OCI-M2 (cell line): ENCODE data around the gene PPP1R36.
A peak's percentile ranks its signal among the peaks of the same experiment; 100 is the strongest.
"Not testable (repeated sequence)": the region's sequence is repeated elsewhere in the genome, so short reads cannot be mapped to it uniquely, and the experiment has no call there.

ENCODE experiments used
- DNase-seq: peaks from one replicate; lab custom pipeline; 2025; ENCODE audit not compliant: unreplicated experiment; lab: John Stamatoyannopoulos, UW

The PPP1R36 gene

DNA sequence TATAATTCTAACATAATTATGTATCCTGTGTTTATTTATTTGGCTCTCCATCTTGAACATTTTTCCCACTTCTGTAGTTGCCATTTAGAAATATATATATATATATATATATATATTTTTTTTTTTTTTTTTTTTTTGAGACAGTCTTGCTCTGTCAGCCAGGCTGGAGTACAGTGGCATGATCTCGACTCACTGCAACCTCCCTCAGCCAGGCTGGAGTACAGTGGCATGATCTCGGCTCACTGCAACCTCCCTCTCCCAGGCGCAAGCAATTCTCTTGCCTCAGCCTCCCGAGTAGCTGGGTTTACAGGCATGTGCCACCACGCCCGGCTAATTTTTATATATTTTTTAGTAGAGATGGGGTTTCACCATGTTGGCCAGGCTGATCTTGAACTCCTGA, 32.1 kb upstream of the PPP1R36 start:
- DNase-seq, result not testable (repeated sequence)

DNA sequence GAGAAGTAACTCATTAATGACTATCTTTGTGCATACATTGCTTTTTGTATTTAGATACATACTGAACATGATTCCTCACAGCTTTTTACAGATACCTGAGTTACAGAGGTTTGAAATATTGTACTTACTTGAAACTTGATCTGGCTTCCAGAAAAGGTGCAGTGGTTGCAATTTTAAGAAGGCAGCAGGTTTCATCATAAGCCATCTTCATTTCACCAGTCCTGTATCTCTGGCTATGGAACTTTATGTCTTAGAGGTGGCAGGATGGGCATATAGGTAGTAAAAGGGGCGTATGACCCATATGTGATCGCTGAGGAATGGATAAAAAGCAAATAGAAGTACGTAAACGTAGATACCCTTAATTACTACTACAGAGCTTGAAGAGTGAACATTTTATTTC, 31.5 kb upstream of the PPP1R36 start:
- DNase-seq, result no peak

DNA sequence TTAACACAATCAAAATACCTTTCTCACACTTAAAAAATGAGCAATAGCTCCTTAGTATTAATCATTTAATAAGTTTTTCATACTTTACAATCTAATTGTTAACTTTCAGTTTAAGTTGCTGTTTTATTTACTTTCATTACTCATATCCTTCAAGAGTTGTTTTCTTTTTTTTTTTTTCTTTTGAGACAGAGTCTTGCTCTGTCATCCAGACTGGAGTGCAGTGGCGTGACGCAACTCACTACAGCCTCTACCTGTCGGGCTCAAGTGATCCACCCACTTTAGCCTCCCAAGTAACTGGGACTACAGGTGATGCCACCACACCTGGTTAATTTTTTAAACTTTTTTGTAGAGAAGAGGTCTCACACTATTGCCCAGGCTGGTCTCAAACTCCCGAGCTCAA, 29.1 kb upstream of the PPP1R36 start:
- DNase-seq, result no peak

DNA sequence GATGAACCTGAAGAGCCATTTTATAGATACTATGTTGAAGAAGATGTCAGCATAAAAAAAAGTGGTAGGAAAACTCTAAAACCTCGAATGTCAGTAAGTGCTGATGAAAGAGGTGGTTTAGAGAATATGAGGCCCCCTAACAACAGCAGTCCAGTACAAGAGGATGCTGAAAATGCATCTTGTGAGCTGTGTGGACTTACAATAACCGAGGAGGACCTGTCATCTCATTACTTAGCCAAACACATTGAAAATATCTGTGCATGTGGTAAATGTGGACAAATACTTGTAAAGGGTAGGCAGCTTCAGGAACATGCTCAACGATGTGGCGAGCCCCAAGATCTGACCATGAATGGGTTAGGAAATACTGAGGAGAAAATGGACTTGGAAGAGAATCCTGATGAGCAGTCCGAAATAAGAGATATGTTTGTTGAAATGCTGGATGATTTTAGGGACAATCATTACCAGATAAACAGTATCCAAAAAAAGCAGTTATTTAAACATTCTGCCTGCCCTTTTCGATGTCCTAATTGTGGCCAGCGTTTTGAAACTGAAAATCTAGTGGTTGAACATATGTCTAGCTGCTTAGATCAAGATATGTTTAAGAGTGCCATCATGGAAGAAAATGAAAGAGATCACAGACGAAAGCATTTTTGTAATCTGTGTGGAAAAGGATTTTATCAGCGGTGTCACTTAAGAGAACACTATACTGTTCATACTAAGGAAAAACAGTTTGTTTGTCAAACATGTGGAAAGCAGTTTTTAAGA, 27.0 kb upstream of the PPP1R36 start:
- no peak for DNase-seq

DNA sequence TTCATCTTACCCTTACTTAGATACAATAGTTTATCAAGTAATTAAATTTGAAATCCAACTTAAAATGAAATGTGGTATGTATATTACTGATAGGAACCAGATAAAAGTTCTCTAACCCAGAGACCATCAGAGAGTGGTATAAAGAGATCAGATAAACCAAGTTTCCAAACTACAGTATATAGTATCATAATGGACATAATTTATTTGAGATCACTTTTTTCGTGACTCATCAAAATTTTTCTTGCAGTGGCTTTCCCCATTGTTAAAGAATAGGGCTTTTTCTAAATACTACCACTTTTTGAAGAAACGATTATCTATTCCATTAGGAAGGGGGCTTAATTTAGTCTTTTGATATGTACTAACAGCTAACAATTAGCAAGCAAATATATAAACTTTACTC, 24.4 kb upstream of the PPP1R36 start:
- DNase-seq, result no peak

DNA sequence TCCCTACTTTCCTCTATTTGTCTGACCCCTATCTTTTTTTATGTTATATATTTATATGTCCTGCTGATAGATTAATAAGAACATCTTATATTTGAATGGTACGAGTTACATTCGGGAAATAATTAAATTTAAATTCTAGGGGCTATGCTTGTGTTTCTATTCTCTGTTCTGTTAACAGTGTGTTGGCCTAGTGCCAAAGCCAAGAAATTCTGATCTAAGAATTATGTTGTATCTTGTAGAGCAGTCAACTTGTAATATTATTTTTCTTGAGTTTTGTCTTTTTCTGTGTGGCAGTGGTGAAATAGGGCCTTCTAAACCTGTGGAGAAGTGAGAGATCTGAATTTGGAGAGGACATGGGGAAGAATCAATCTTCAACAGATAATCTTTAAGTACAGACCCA, 18.2 kb upstream of the PPP1R36 start:
- no peak for DNase-seq

DNA sequence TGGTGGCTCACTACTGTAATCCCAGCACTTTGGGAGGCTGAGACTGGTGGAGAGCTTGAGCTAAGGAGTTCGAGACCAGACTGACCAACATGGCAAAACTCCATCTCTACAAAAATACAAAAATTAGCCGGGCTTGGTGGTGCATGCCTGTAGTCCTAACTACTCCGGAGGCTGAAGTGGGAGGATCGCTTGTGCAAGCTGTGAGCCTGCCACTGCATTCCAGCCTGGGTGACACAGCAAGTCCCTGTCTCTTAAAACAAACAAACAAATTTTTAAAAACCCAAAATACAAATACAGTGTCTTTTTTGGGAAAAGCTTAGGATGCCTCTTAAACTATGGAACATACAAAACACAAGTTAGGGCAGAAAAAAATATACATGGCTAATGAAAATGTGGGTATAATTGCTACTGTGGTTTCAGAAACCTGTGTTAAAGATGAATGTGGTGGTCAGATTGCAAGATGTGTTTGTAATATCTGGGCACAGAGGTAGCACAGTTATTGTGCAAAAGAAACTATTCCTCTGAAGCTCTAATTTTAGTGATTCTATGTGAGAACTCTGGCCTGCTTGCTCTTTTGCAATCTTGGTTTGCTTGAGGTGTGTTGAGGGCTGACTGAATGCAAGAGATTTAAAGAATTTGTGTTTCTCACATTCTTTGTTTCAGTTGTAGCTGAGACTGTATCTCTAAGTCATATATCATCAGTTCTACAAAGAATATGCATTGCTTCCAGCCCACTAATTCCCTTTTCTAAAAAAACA, 13.1 kb upstream of the PPP1R36 start:
- no peak for DNase-seq

DNA sequence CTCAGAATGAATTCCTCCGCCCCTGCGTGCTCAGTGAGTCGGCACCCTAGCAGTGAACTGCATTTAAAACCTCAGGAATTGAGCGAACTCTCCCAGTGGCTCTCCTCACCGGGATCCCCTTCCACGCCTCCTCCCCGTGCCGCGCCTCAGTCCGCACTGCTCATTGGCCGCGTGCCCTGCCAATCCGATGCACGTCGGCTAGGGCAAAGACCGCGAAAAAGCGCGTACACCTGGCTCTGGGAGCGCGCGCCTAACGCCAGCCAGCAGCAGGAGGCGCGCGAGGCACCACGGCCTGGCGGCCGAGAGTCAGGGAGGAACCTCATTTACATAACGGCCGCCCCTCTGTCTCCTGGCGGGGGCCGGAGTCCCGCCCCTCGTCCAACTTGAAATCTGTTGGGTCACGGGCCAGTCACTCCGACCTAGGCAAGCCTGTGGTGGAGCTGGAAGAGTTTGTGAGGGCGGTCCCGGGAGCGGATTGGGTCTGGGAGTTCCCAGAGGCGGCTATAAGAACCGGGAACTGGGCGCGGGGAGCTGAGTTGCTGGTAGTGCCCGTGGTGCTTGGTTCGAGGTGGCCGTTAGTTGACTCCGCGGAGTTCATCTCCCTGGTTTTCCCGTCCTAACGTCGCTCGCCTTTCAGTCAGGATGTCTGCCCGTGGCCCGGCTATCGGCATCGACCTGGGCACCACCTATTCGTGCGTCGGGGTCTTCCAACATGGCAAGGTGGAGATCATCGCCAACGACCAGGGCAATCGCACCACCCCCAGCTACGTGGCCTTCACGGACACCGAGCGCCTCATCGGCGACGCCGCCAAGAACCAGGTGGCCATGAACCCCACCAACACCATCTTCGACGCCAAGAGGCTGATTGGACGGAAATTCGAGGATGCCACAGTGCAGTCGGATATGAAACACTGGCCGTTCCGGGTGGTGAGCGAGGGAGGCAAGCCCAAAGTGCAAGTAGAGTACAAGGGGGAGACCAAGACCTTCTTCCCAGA, 9.3 kb upstream of the PPP1R36 start, which contains the start of gene HSPA2:
Gene HSPA2, plus strand, starts transcription at position 534 of the 995 bp plus-strand sequence. Its CDS starts 109 bp downstream, at position 643.
- peak; percentile 39 for DNase-seq

DNA sequence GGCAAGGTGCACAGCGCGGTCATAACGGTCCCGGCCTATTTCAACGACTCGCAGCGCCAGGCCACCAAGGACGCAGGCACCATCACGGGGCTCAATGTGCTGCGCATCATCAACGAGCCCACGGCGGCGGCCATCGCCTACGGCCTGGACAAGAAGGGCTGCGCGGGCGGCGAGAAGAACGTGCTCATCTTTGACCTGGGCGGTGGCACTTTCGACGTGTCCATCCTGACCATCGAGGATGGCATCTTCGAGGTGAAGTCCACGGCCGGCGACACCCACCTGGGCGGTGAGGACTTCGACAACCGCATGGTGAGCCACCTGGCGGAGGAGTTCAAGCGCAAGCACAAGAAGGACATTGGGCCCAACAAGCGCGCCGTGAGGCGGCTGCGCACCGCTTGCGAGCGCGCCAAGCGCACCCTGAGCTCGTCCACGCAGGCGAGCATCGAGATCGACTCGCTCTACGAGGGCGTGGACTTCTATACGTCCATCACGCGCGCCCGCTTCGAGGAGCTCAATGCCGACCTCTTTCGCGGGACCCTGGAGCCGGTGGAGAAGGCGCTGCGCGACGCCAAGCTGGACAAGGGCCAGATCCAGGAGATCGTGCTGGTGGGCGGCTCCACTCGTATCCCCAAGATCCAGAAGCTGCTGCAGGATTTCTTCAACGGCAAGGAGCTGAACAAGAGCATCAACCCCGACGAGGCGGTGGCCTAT, 8.3 kb upstream of the PPP1R36 start:
- DNase-seq, result no peak

DNA sequence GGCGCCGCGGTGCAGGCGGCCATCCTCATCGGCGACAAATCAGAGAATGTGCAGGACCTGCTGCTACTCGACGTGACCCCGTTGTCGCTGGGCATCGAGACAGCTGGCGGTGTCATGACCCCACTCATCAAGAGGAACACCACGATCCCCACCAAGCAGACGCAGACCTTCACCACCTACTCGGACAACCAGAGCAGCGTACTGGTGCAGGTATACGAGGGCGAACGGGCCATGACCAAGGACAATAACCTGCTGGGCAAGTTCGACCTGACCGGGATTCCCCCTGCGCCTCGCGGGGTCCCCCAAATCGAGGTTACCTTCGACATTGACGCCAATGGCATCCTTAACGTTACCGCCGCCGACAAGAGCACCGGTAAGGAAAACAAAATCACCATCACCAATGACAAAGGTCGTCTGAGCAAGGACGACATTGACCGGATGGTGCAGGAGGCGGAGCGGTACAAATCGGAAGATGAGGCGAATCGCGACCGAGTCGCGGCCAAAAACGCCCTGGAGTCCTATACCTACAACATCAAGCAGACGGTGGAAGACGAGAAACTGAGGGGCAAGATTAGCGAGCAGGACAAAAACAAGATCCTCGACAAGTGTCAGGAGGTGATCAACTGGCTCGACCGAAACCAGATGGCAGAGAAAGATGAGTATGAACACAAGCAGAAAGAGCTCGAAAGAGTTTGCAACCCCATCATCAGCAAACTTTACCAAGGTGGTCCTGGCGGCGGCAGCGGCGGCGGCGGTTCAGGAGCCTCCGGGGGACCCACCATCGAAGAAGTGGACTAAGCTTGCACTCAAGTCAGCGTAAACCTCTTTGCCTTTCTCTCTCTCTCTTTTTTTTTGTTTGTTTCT, 7.6 kb upstream of the PPP1R36 start:
- DNase-seq, result no peak

DNA sequence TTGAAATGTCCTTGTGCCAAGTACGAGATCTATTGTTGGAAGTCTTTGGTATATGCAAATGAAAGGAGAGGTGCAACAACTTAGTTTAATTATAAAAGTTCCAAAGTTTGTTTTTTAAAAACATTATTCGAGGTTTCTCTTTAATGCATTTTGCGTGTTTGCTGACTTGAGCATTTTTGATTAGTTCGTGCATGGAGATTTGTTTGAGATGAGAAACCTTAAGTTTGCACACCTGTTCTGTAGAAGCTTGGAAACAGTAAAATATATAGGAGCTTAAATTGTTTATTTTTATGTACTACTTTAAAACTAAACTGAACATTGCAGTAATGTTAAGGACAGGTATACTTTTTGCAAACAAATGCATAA, 6.9 kb upstream of the PPP1R36 start:
- no peak for DNase-seq

DNA sequence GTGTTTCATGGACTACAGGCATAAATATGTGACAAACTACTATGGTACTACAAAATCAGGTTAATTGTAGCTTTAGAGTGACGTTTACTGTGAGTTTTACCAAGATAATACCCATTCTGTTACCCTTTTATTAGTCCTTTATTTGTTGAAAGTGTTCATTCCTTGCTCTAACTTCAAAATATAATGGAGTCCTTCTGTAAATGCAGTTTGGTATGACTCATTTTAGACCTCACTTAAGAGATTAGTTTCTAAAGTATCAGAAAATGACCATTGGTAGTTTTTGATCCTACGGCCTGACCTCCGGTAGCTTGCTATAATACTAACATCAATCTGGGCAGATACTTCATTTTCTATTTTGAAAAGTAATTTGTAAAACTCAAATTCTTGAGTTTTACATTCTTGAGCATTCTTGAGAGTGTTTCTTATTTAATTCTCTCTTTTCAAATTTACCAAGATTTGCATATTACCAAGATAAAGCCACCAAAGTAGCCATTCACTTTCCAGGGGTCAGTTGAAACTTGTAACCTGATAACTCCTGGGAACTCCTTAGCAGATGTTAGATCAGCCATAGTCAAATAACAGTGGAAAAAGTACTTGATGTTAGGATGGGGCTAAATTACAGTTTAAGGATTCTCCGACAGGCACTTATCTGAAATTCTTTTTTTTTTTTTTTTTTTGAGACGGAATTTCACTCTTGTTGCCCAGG, 5.0 kb upstream of the PPP1R36 start:
- no peak for DNase-seq

DNA sequence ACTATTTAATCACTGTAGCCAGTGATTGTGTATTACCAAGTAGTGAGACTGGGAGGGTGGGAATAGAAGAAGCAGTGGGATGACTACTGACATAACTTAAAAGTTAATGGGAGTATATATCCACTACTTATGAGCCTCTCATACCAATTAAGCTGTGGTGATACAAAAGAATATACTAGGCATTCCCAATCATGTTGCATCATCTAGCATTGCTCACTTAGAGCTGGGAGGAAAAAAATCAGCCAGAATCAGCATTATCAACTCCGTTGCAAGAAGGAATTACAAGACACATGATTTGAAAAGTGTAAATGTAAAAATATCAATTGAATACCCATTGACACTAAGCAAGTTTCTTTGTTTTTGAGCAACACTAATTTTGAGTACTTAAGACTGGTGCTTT, 745 bp upstream of the PPP1R36 start:
- DNase-seq, result no peak

DNA sequence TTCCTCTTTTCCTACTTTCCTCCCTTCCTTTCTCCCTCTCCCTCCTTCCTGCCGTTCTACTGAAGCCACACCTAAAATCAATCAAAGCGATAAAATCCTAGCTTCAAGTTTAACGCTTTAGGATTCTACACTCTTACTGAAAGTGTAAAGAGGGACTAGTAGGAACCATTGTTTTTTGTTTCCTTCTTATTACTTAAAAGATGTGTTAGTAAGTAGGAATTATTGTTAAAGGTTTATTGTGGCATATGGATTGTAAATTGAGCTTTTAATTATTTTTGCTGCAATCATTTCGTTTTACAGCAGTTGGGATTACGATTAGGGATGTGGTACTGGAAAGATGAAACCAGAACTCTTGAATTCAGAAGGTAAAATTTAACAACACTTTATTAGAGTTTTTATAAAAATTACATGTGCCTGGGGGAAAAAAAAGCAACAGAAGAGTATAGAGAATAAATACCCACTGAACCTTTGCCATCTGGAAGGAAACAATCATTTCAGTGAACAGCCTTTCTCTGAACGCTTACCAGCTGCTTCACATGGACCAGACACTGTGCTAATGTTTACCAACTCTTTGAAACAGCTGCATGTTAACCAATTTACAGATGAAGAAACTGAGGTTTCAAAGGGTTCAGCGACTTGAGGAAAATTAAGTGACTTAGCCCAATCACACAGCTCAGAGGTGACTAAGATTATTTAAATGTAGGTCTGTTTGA, 1.0 kb downstream of the PPP1R36 start:
- no peak for DNase-seq

DNA sequence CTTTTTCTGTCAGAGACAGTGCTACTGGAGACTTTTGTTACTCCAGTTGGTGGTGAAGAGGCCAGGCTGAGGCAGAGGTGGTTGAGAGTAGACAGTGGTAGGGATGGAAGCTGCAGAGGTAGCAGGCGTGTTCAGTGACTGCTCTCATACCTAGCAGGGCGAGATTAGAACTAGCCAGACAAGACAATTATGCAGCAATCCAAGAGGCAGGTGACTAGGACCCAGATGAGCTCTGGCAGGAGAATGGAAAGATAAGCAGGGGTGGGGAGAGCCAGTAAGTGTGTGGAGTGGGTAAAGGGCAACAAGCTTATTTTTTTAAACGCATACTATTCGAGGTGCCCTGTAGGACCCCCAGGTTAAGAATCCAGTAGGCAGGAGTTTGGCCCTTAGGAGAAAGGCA, 4.8 kb downstream of the PPP1R36 start:
- no peak for DNase-seq

DNA sequence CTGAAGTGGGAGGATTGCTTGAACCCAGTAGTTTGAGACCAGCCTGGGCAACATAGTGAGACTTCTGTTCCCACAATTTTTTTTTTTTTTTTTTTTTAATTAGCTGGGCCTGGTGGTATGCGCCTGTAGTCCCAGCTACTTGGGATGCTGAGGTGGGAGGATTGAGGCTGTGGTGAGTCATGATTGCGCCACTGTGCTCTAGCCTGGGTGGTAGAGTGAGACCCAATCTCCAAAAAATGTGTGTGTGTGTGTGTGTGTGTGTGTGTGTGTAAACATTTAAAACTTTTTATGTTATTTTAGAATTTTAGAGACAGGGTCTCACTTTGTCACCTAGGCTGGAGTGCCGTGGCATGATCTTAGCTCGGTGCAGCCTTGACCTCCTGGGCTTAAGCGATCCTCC, 6.8 kb downstream of the PPP1R36 start:
- no peak for DNase-seq

DNA sequence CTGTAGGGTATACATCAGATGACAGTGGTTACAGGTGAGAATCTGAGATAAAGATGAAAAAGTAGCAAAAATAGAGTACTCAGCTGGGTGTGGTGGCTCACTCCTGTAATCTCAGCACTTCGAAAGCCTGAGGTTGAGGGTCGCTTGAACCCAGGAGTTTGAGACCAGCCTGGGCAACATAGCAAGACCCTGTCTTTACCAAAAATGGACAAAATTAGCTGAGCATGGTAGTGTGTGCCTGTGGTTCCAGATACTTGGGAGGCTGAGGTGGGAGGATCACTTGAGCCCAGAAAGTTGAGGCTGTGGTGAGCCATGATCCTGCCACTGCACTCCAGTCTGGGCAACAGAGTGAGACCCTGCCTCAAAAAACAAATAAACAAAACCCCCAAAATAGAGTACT, 8.5 kb downstream of the PPP1R36 start:
- DNase-seq, result not testable (repeated sequence)

DNA sequence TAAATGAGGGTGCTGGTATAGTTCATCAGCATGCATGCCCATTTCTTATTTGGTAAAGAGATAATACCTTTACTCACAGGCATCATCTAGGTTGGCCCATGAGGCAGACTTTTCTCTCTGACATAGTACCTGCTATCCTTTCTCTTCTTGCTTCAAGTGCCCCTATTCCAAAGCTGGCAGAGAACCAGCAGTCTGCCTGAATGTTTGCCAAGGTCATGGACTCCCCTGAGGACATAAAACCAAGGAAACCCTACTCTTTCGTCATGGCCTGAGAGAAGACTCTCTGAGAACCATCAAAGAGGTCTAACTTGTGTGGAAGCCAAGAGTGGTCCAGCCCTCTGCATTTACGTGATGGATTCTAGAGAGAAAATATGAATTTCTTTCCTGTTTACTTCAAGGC, 11.9 kb downstream of the PPP1R36 start:
- no peak for DNase-seq

DNA sequence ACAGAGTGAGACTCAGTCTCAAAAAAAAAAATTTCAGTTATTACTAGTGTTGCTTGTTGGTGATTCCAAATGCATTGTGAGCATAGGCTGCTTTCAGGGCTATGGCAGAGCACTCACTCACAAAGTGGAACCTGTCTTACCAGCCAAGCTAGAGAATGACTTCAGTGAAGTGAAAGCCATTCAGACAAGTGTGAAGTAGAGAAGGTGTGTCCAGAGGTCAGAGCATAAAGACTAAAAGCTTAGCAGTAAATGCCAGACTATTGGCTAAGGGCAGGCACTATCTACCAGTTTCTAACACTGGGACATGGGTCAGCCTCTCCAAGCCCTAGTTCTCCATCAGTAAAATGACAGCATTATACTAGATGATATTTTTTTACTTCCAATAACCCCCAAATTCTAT, 12.7 kb downstream of the PPP1R36 start:
- DNase-seq, result no peak
